ENCODE results near the gene LIPJ. TPM values are rescaled to one million over a fixed set of nuclear protein-coding genes. Genes with fewer than 3 reads are reported as not detected.

The LIPJ gene
- total RNA-seq, 1 experiment from 2014 or later, result not detected

GRCh38 chr10:88623835-88624234 is 37.3 kb downstream of the LIPJ start:
- Histone ChIP-seq H3K18ac (ENCODE audit: insufficient read length, low read depth, low read length) (no peak overlapping the region), H3T11ph (ENCODE audit: low read length) (no peak overlapping the region), H4K5ac (ENCODE audit: insufficient read length, low read depth, low read length) (no peak overlapping the region), H2BK15ac (ENCODE audit: low read depth, low read length) (no peak overlapping the region), H3K4me1 (ENCODE audit: insufficient read depth, low read length) (no peaks in the 10 kb centered on the region), H4K20me1 (ENCODE audit: control insufficient read depth, insufficient read depth, insufficient read length) (no peaks in the 10 kb centered on the region), H3K27ac (ENCODE audit: insufficient read length, low read depth, low read length) (no peak overlapping the region), H3K9ac (ENCODE audit: extremely low read depth, insufficient read length, low read length) (no peak overlapping the region), H4K91ac (ENCODE audit: insufficient read length, low read depth, low read length) (no peak overlapping the region), H2BK12ac (ENCODE audit: insufficient read length, low read depth, low read length) (no peak overlapping the region), H2BK5ac (ENCODE audit: insufficient read length, low read length) (no peak overlapping the region), H3K23ac (ENCODE audit: insufficient read length, low read depth, low read length) (no peak overlapping the region), H3K56ac (ENCODE audit: insufficient read length, low read depth, low read length) (no peak overlapping the region), H3K9me3 (ENCODE audit: control insufficient read depth, low read depth, low read length) (no peaks in the 10 kb centered on the region), H3K79me2 (ENCODE audit: insufficient read depth, low read length) (no peaks in the 10 kb centered on the region), H2AFZ (ENCODE audit: low read length) (no peak overlapping the region), H3K4ac (ENCODE audit: low read depth, low read length) (no peak overlapping the region), H3K14ac (ENCODE audit: insufficient read depth, low read length) (no peak overlapping the region), H2AK5ac (ENCODE audit: insufficient read length, low read length) (no peak overlapping the region), H3K23me2 (ENCODE audit: insufficient read length, low read depth, low read length, poor library complexity, severe bottlenecking) (no peaks in the 10 kb centered on the region), H3K4me2 (ENCODE audit: insufficient read depth, insufficient read length, low read length) (no peak overlapping the region), H3K79me1 (ENCODE audit: insufficient read depth, low read depth, low read length, poor library complexity, severe bottlenecking) (no peaks in the 10 kb centered on the region), H4K8ac (replicated peaks; ENCODE audit: insufficient read length, low read depth, low read length) (no peak overlapping the region), H2BK120ac (ENCODE audit: low read depth, low read length, poor library complexity, severe bottlenecking) (no peak overlapping the region), H2BK20ac (ENCODE audit: low read depth, low read length, poor library complexity, severe bottlenecking) (no peak overlapping the region), H3K27me3 (ENCODE audit: insufficient read depth, low read length) (no peaks in the 10 kb centered on the region)
- H3K4me3 Mint-ChIP-seq, result no peak overlapping the region
- H3K4me1 Mint-ChIP-seq, result peaks cover 0 to 6% of the 10 kb centered on the region in 2 experiments; a peak in 1 of 4 replicates
- TF ChIP-seq CTCF (conservative IDR thresholded peaks at IDR 0.05), result no peak
- no peak overlapping the region for H3K27ac Mint-ChIP-seq
- no CpG with 5 or more reads among the region's 2 CpGs for WGBS (ENCODE audit: extremely low coverage, insufficient read length, low lambda C conversion rate)
- no peaks in the 10 kb centered on the region for H3K36me3 Mint-ChIP-seq (ENCODE audit: insufficient read depth in 1 of 3, low read depth in 3 of 3)
- peaks cover 4% of the 10 kb centered on the region in 2 experiments; a peak in 3 of 5 replicates for H3K9me3 Mint-ChIP-seq
- no peaks in the 10 kb centered on the region for H3K27me3 Mint-ChIP-seq (ENCODE audit: low read depth)
- no peak for DNase-seq
